Measurements from ENCODE around the gene PDIA2. TPM values are rescaled to one million over a fixed set of nuclear protein-coding genes. Genes with fewer than 3 reads are reported as not detected.
A peak's percentile ranks its signal among the peaks of the same experiment; 100 is the strongest.
"Not testable (repeated sequence)": the region's sequence is repeated elsewhere in the genome, so short reads cannot be mapped to it uniquely, and the experiment has no call there.

The PDIA2 gene, protein sequence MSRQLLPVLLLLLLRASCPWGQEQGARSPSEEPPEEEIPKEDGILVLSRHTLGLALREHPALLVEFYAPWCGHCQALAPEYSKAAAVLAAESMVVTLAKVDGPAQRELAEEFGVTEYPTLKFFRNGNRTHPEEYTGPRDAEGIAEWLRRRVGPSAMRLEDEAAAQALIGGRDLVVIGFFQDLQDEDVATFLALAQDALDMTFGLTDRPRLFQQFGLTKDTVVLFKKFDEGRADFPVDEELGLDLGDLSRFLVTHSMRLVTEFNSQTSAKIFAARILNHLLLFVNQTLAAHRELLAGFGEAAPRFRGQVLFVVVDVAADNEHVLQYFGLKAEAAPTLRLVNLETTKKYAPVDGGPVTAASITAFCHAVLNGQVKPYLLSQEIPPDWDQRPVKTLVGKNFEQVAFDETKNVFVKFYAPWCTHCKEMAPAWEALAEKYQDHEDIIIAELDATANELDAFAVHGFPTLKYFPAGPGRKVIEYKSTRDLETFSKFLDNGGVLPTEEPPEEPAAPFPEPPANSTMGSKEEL
- total RNA-seq = 1.6 TPM
- long read RNA-seq, partial matches to known transcripts = 0 of 1 reads
- long read RNA-seq, other reads (novel, unspliced or antisense) = 0 of 1 reads

DNA sequence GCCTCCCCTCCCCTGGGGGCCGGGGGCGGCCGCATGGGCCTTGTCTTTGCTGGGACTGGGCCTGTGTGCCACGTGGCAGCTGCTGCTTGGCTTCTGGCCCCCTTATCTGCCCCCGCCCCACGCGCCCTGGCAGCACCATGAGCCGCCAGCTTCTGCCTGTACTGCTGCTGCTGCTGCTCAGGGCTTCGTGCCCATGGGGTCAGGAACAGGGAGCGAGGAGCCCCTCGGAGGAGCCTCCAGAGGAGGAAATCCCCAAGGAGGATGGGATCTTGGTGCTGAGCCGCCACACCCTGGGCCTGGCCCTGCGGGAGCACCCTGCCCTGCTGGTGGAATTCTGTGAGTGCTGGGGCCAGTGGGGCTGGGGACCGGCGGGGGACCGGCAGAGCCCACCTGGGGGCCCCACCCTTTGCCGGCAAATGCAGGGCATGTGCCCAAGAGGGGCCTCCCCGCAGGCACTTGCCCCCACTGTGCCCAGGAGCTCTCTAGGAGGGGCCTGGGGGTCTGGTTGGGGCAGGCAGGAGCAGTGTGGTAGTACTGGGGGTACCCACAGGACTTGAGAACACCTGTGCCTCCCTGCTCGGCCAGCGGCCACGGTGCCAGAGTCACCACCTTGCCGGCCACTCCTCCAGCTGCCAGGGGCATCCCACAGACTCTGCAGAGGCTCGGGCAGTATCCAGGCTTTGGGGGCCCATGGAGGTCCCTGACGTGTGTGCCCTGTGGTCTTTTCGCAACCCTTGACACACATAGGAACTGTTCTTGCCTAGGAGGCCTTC lies at the start of gene PDIA2:
PDIA2 (plus strand) TSS at position 132 of the 773 bp plus-strand sequence; CDS start at position 138, 6 bp downstream.
- intact Hi-C loops (cut with DNase I) = no loop called here
- DNase-seq (ENCODE audit: missing footprints) (no peak), ATAC-seq (no peak)

DNA sequence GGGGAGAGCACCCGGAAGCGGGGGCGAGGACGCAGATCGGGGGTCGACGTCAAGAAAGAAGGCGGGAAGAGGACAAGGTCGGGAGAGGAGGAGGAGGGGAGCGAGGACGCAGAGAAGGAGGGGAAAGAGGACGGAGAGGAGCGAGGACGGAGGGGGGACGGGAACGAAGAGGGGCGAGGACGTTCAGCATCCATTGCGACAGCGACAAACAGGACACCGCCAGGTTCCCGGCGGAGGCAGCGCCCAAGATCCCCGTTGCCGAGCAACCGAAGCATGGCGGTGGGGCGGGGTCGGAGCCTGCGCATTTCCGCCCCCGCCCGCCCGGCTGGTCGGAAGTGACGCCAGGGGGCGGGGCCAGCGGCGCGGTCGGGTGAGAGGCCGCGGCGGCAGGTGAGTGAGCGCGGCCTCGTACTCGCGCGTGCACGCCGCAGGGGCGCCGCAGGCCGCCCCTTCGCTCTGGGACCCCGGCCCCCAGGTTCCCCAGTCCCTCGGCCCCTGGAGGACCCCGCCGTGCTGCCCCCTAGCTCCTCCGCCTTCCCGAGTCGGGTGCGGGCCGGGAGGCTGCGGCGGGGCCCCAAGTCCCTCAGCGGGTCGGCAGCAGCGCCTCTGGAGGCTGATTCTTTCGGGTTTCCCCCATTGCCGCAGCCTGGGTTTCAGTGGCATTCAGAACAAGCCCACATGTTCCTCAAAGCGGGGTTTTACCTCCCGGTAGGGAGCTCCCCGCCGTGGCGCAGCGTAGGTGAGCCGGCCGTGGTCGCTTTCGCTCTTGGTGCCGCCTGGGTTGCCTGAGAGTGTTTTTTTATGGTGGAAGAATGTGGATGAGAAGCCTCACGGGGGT lies 48.3 kb upstream of the PDIA2 start, which contains the start of gene FAM234A:
FAM234A (plus strand) TSS at position 354 of the 838 bp plus-strand sequence. CDS start 19,593 bp downstream, outside the sequence.
- DNase-seq (ENCODE audit: missing footprints) = peak; percentile 95
- intact Hi-C loops (cut with DNase I) = no loop called here

DNA sequence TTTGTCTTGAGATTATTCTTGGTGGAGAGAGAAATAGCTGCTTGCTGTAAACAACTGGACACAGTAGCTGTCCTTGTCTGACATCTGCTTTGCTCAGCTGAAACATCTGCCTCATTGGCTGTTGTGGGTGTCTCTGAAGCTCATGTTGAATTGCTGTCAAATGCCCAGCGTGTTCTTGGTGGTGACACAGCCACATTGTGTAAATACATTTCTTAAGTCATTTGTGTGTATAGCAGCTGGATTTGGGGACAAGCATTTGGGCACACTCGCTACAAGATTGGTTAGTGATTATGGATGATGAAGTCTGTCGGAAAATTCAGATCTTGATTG lies 43.1 kb upstream of the PDIA2 start:
- no peak for ATAC-seq
- intact Hi-C loops (cut with DNase I) = no loop called here
- DNase-seq (ENCODE audit: missing footprints) = no peak

More for the DNA sequence above, 48.3 kb upstream of the PDIA2 start, which contains the start of gene FAM234A:
- ATAC-seq = peak; percentile 96

DNA sequence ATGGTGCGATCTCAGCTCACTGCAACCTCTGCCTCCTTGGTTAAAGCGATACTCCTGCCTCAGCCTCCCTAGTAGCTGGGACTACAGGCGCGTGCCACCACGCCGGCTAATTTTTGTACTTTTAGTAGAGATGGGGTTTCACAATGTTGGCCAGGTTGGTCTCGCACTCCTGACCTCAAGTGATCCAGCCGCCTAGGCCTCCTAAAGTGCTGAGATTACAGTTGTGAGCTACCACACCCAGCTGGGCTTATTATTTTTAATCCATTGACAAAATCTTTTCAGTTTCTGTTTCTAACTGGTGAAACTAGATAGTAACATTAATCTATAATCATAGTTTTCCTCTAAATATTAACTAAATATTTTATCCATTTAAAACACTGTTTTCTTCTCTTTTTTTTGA lies 42.4 kb upstream of the PDIA2 start:
- intact Hi-C loops (cut with DNase I) = no loop called here
- ATAC-seq = no peak
- DNase-seq (ENCODE audit: missing footprints) = no peak

DNA sequence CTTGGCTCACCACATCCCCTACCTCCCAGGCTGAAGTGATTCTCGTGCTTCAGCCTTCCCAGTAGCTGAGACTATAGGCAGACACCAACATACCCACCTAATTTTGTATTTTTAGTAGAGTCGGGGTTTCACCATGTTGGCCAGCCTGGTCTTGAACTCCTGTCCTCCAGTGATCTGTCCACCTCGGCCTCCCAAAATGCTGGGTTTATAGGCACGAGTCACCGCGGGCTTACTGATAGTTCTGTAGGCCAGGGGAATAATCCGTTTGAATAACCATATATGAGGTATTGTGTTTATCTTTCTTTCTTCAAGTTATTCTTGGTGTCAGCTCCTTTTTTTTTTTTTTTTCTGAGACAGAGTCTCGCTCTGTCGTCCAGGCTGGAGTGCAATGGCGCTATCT lies 40.7 kb upstream of the PDIA2 start:
- intact Hi-C loops (cut with DNase I) = no loop called here
- ATAC-seq = no peak

DNA sequence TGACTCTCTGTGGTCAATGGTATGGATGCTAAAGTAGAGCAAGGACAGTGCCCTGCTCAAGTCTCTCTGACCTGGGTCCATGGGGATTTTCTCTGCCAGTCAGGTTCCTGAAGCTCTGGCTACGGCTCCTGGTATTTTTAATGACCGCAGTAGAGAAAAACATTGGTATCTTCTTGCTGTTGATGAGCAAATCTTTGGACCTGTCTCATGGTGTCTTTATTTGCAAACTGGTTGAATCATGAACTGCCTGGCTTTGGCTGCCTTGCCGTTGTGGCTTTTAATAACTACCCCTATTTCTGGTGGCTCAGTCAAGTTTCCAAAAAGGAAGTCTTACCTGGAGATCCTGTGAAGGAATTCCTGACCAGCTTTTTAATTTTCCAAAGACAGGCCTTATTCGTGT lies 39.6 kb upstream of the PDIA2 start:
- no peak for ATAC-seq
- no peak for DNase-seq (ENCODE audit: missing footprints)
- intact Hi-C loops (cut with DNase I) = no loop called here

More for the DNA sequence above, 40.7 kb upstream of the PDIA2 start:
- no peak for DNase-seq (ENCODE audit: missing footprints)

DNA sequence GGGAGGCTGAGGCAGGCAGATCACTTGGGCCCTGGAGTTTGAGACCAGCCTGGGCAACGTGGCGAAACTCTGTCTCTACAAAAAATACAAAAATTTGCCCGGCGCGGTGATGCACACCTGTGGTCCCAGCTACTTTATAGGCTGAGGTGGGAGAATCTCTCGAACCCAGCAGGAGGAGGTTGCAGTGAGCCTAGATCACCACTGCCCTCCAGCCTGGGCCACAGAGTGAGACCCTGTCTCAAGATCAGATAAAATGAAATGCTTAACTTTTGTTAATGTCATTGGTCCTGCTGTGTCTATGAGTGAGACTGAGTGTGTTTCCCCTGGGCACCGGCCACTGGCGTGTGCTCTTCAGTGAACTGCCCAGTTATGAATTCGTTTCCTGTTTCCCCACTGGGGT lies 37.9 kb upstream of the PDIA2 start:
- intact Hi-C loops (cut with DNase I) = no loop called here
- DNase-seq (ENCODE audit: missing footprints) = no peak
- no peak for ATAC-seq

DNA sequence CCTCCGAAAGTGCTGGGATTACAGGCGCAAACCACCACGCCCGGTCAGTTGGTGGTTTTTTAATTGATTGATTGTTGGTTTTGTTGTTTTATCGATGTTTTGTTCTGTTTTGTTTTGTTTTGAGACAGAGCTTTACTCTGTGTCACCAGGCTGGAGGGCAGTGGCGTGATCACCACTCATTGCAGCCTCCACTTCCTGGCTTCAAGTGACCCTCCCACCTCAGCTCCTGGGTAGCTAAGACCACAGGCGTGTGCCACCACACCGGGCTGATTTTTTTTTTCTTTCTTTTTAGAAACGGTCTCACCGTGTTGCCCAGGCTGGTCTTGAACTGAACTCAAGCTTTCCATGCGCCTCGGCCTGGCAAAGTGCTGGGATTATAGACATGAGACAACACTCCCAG lies 35.9 kb upstream of the PDIA2 start:
- intact Hi-C loops (cut with DNase I) = no loop called here
- DNase-seq (ENCODE audit: missing footprints) = no peak
- ATAC-seq = no peak

DNA sequence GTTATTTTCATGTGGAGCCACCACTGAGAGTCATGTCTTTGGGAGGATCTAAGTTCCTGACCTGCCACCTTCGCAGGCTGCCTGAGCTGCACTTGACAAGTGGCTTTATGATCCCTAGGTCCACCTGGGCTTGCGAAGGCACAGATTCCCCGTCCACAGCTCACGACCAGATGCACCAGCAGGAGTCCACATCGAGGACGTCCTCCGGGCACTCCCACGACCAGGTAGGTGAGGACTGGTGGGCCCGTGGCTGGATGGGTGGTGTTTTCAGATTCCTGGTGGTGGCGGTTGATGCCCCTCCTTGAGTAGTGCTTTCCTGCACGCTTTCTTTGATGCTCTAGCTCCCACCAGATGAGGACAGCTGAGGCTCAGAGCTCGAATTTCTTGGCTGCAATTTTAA lies 33.5 kb upstream of the PDIA2 start:
- DNase-seq (ENCODE audit: missing footprints) = no peak
- intact Hi-C loops (cut with DNase I) = no loop called here
- no peak for ATAC-seq

DNA sequence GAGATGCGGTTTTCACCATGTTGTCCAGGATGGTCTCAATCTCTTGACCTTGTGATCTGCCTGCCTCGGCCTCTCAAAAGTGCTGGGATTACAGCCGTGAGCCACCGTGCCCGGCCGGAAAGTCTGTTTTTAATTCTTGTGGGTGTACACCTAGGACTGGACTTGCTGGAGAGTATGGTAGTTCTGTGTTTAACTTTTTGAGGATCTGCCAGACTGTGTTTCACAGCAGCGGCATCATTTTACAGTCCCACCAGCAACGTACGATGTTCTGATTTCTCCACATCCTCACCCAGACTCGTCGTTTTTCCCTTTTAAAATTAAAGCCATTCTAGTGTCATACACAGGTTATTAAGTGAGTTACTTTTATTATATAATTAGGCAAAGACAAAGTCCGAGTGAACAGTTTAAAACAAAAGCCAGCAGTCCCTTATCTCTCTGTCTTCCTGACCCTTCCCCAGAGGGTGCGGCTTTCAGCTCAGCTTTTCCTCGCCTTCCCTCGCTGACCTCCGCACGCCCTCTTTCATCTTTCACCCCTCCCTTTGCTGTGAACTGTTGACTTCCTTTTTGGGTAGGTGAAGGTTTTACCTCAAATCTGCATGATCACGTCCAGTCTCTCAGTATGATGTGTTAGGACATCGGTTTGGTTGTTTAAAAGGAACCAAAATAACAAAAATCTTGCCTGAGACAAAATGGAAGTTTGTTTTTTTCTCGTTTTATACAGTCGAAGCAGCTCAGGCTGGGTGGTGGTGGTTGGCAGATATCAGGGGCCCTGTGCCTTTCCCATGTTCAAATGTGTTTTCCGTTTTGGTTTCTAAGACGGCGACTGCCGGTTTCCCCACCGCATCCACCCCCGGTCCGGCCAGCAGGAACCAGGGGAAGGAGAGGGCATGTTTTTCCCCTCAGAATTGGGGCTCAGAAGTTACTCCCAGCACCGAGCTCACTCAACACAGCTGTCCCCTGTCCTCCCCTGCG lies 30.3 kb upstream of the PDIA2 start:
- intact Hi-C loops (cut with DNase I) = no loop called here
- ATAC-seq (peak; percentile 44), DNase-seq (ENCODE audit: missing footprints) (no peak)

DNA sequence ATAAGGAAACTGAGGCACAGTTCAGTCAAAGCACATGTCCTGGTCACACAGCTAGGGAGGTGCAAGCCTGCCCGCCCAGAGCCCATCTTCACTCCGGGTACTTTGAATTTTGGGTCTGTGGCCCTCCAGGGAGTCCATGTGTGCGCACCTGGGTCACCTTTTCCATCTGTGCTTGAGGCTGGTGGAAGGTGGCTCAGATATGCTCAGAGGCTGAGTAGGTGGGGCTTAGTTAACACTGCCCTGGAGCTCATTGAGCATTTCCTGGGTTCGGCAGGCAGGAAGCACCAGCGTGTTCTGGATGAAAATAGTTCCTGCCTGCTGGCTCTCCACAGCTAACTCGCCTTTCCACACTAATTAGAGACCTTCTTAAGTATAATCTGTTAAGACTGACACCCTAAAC lies 29.1 kb upstream of the PDIA2 start:
- DNase-seq (ENCODE audit: missing footprints) (no peak), ATAC-seq (no peak)
- intact Hi-C loops (cut with DNase I) = no loop called here

DNA sequence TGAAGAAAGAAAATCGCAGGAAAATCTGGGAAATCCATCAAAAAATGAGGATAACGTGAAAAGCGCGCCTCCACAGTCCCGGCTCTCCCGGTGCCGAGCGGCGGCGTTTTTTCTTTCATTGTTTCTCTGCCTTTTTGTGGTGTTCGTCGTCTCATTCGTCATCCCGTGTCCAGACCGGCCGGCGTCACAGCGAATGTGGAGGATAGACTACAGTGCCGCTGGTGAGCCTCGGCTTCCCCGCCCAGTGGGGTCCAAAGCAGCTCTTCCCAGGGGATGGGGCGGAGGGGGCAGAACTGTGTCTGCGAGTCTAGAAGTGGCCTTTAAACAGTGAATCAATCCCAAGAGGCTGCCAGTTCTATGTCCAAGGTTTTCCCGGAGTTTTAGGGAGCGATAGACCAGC lies 28.5 kb upstream of the PDIA2 start:
- ATAC-seq (no peak), DNase-seq (ENCODE audit: missing footprints) (no peak)
- intact Hi-C loops (cut with DNase I) = no loop called here

DNA sequence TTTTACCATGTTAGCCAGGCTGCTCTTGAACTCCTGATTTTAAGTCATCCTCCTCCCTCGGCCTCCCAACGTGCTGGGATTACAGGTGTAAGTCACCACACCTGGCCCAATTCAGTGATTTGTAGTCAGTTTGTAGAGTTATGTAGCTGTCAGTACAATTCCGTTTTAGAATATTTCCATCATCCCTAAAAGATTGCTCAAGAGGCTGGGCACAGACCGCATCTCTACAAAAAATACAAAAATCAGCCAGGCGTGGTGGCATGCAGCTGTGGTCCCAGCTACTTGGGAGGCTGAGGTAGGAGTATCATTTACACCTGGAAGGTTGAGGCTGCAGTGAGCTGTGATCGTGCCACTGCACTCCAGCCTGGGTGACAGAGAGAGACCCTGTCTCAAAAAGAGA lies 27.8 kb upstream of the PDIA2 start:
- intact Hi-C loops (cut with DNase I) = no loop called here
- no peak for DNase-seq (ENCODE audit: missing footprints)
- no peak for ATAC-seq

DNA sequence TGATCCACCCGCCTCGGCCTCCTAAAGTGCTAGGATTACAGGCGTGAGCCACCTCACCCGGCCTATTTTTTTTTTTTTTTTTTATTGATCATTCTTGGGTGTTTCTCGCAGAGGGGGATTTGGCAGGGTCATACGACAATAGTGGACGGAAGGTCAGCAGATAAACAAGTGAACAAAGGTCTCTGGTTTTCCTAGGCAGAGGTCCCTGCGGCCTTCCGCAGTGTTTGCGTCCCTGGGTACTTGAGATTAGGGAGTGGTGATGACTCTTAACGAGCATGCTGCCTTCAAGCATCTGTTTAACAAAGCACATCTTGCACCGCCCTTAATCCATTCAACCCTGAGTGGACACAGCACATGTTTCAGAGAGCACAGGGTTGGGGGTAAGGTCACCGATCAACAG lies 24.9 kb upstream of the PDIA2 start:
- ATAC-seq; intact Hi-C loops (cut with DNase I); DNase-seq (ENCODE audit: missing footprints): not testable (repeated sequence)

DNA sequence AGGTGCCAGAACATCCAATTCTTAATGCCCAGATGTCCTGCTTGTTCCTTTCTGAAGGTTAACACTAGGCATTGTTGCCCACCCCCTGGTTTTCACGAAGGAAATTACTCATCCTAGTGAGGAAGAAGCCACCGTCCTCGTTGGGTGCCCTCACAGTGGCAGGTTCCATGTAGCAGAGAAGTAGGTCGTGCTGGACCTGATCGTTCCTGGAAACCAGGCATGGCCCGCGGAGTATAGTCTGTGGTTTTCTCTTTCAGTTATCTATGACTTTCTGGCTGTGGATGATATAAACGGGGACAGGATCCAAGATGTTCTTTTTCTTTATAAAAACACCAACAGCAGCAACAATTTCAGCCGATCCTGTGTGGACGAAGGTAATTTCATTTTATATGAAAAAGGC lies 23.7 kb upstream of the PDIA2 start:
- no peak for DNase-seq (ENCODE audit: missing footprints)
- intact Hi-C loops (cut with DNase I) = no loop called here
- ATAC-seq = no peak

DNA sequence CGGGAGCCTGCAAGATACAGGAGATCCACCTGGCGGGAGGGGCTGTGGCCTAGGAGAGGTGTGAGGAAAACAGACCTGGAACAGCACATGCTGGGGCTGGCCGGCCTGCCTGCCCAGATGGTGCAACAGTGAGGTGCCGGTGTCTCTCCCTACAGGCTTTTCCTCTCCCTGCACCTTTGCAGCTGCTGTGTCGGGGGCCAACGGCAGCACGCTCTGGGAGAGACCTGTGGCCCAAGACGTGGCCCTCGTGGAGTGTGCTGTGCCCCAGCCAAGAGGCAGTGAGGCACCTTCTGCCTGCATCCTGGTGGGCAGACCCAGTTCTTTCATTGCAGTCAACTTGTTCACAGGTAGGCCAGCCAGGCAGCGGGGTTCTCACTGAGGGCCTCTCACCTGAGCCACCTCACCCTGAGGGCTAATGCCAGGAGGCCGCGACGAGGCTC lies 23.1 kb upstream of the PDIA2 start:
- intact Hi-C loops (cut with DNase I) = no loop called here
- ATAC-seq (no peak), DNase-seq (ENCODE audit: missing footprints) (no peak)

DNA sequence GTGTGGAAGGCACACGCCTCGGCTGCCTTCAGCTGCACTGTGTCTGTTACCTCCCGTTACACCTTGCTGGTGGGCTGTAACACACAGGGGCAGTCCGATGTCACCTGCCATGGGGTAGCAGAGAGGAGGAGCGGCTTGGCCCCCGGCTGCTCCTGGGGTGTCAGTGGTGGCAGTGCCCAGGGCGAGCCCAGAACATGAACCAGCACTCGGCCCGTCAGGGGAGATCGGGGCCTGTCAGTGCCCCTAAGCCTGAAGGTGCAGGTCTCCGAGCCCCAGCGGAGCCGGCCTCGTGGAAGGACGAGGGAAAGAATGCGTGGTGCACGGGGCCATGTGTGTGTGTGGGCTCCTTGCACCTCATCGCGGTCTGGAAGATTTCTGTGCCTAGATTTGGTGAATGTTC lies 22.6 kb upstream of the PDIA2 start:
- intact Hi-C loops (cut with DNase I) = no loop called here
- no peak for ATAC-seq
- no peak for DNase-seq (ENCODE audit: missing footprints)
